SK-N-SH (cell line): ENCODE results near the gene ACVRL1. TPM values are rescaled to one million over a fixed set of nuclear protein-coding genes. Genes with fewer than 3 reads are reported as not detected.

Experiments used
- CTCF ChIA-PET: fragments of 300-600, 350-600 bp; formaldehyde crosslinking; extraction: SDS; loops from one replicate; lab custom pipeline; 2021; lab: Yijun Ruan, JAX
- POLR2A ChIA-PET: fragments of 350-600 bp; sonication (Branson Sonifier 250); formaldehyde crosslinking; extraction: SDS; loops from one replicate; lab custom pipeline; 2020; ENCODE audit warnings: antibody characterized with exemption, inconsistent platforms; lab: Yijun Ruan, JAX
- DNase-seq: peaks from one replicate; pipeline ENCODE4 v3.0.0; 2012
- H2AFZ ChIP-seq: fragments of 200-600 bp; sonication (generic); 2 replicates; pipeline ENCODE4 v1.8.1; 2016; ENCODE audit warnings: antibody characterized with exemption, mild to moderate bottlenecking, low read depth
- H3F3A ChIP-seq: fragments of 200-600 bp; sonication (generic); replicated peaks from 2 replicates; pipeline ENCODE3; 2016; ENCODE audit warnings: antibody characterized with exemption, mild to moderate bottlenecking; ENCODE audit not compliant: insufficient read depth
- H3K27ac ChIP-seq, 2 experiments: fragments of 200-500 bp in 1 of 2; fragments of 200-600 bp in 1 of 2; sonication (Bioruptor generic) in 1 of 2; sonication (generic), shearing (Covaris generic) in 1 of 2; 2 replicates each; pipeline versions ENCODE4 v1.5.1 to v1.6.1; 2014 to 2016; ENCODE audit warnings: low read depth in 2 of 2, inconsistent platforms in 1 of 2, low read length in 1 of 2, mild to moderate bottlenecking in 1 of 2, mixed read lengths in 1 of 2
- H3K27me3 ChIP-seq: fragments of 200-600 bp; sonication (generic), shearing (Covaris generic); 2 replicates; pipeline ENCODE4 v1.6.1; 2016; ENCODE audit warnings: mixed run types; ENCODE audit not compliant: insufficient read depth
- H3K36me3 ChIP-seq, 2 experiments: fragments of 200-500 bp in 1 of 2; fragments of 200-600 bp in 1 of 2; sonication (Bioruptor generic) in 1 of 2; sonication (generic) in 1 of 2; replicated peaks in 1 of 2; 2 replicates each; pipeline versions ENCODE3 to v1.5.1; 2014 to 2016; ENCODE audit warnings: low read length in 1 of 2, mild to moderate bottlenecking in 1 of 2; ENCODE audit not compliant: insufficient read depth in 2 of 2, control insufficient read depth in 1 of 2
- H3K4me1 ChIP-seq, 2 experiments: fragments of 200-500 bp in 1 of 2; fragments of 200-600 bp in 1 of 2; sonication (Bioruptor generic) in 1 of 2; sonication (generic), shearing (Covaris generic) in 1 of 2; 2 replicates each; pipeline versions ENCODE4 v1.5.1 to v1.6.1; 2014 to 2016; ENCODE audit warnings: low read depth in 1 of 2, low read length in 1 of 2, mixed run types in 1 of 2; ENCODE audit not compliant: insufficient read depth in 2 of 2, control insufficient read depth in 1 of 2
- H3K4me2 ChIP-seq: fragments of 200-600 bp; sonication (generic), shearing (Covaris generic); 2 replicates; pipeline ENCODE4 v1.6.1; 2017; ENCODE audit warnings: mixed run types
- H3K4me3 ChIP-seq, 2 experiments: fragments of 200-500 bp in 1 of 2; fragments of 200-600 bp in 1 of 2; sonication (Bioruptor generic) in 1 of 2; sonication (generic), shearing (Covaris generic) in 1 of 2; 2 replicates each; pipeline versions ENCODE4 v1.5.1 to v1.8.1; 2014 to 2016; ENCODE audit warnings: low read depth in 2 of 2, inconsistent platforms in 1 of 2, low read length in 1 of 2, mild to moderate bottlenecking in 1 of 2, mixed read lengths in 1 of 2, moderate library complexity in 1 of 2
- H3K79me2 ChIP-seq: fragments of 200-600 bp; sonication (generic); 2 replicates; pipeline ENCODE4 v1.8.1; 2017; ENCODE audit warnings: mild to moderate bottlenecking; ENCODE audit not compliant: insufficient read depth
- H3K9ac ChIP-seq: fragments of 200-600 bp; sonication (generic); 2 replicates; pipeline ENCODE4 v1.6.1; 2017; ENCODE audit warnings: mixed run types
- H3K9me2 ChIP-seq: fragments of 200-600 bp; sonication (generic); 2 replicates; pipeline ENCODE4 v1.6.1; 2017; ENCODE audit warnings: mixed run types
- H3K9me3 ChIP-seq: fragments of 200-600 bp; sonication (generic); 2 replicates; pipeline ENCODE4 v1.6.1; 2017; ENCODE audit warnings: mixed run types, mild to moderate bottlenecking, moderate library complexity
- H4K20me1 ChIP-seq: fragments of 200-600 bp; sonication (generic); 2 replicates; pipeline ENCODE4 v1.6.1; 2017; ENCODE audit warnings: mild to moderate bottlenecking, mixed run types; ENCODE audit not compliant: insufficient read depth
- CHD2 ChIP-seq: fragments of 150-350 bp; IDR thresholded peaks from 2 replicates; pipeline ENCODE4 v1.6.1; 2018; ENCODE audit warnings: low read length; ENCODE audit not compliant: partially characterized antibody
- CTCF ChIP-seq: fragments of 200-600 bp; sonication (generic); IDR thresholded peaks from 2 replicates; pipeline ENCODE4 v1.6.1; 2017; ENCODE audit warnings: antibody characterized with exemption, mild to moderate bottlenecking, moderate library complexity
- ELF1 ChIP-seq: IDR thresholded peaks from 2 replicates; pipeline ENCODE4 v1.4.0; 2012
- EZH2phosphoT487 ChIP-seq: fragments of 200-600 bp; sonication (generic); IDR thresholded peaks from 2 replicates; pipeline ENCODE4 v1.6.1; 2017; ENCODE audit warnings: low read depth, mixed run types, mild to moderate bottlenecking, antibody characterized with exemption, moderate library complexity, borderline replicate concordance
- GATA2 ChIP-seq: sonication (generic); formaldehyde crosslinking; IDR thresholded peaks from 2 replicates; pipeline ENCODE4 v1.5.0; 2020; ENCODE audit warnings: mild to moderate bottlenecking, missing genetic modification reagents
- MXI1 ChIP-seq: IDR thresholded peaks from 2 replicates; pipeline ENCODE4 v1.6.1; 2012; ENCODE audit warnings: mild to moderate bottlenecking, low read depth, low read length, improper control_type of control experiment
- PBX3 ChIP-seq: IDR thresholded peaks from 2 replicates; pipeline ENCODE4; 2012
- REST ChIP-seq: IDR thresholded peaks from 2 replicates; pipeline ENCODE4 v1.6.1; 2012; ENCODE audit warnings: mild to moderate bottlenecking, low read depth, low read length, moderate library complexity
- RXRA ChIP-seq: IDR thresholded peaks from 2 replicates; pipeline ENCODE4 v1.4.0; 2012; ENCODE audit warnings: low read depth, mild to moderate bottlenecking, borderline replicate concordance
- TEAD4 ChIP-seq: IDR thresholded peaks from 2 replicates; pipeline ENCODE4 v1.4.0; 2012; ENCODE audit warnings: mild to moderate bottlenecking, borderline replicate concordance; ENCODE audit not compliant: insufficient read depth
- USF1 ChIP-seq: IDR thresholded peaks from 2 replicates; pipeline ENCODE4 v1.4.0; 2012; ENCODE audit warnings: low read depth, borderline replicate concordance
- ZBTB33 ChIP-seq: IDR thresholded peaks from 2 replicates; pipeline ENCODE4 v1.4.0; 2012; ENCODE audit warnings: low read depth, borderline replicate concordance
- WGBS: methylation state at CpG from one replicate; pipeline ENCODE4 v1.1.6; 2017; ENCODE audit warnings: low lambda C conversion rate; 5-methylcytosine and 5-hydroxymethylcytosine counted together
- polyA plus RNA-seq, 3 experiments: library from polyadenylated mRNA; depleted of rRNA; stranded (reverse); fragments of >200 nt; gene quantifications; 2 replicates each; pipeline ENCODE4 v1.2.3, GENCODE V29; 2012

ACVRL1 gene
- polyA plus RNA-seq, 1 of the 3 experiments (the other 2 are of a cell fraction): 0.07 TPM

GRCh38 chr12:51925346-51926063 is 18.2 kb downstream of the ACVRL1 start:
- Histone ChIP-seq H3K79me2 (no peaks in the 10 kb centered on the region), H3K4me2 (no peak overlapping the region), H3K9me2 (no peaks in the 10 kb centered on the region), H3K36me3 (no peaks in the 10 kb centered on the region), H2AFZ (no peak overlapping the region), H3F3A (no peaks in the 10 kb centered on the region), H3K9ac (no peak overlapping the region), H4K20me1 (no peaks in the 10 kb centered on the region), H3K27ac (peak overlapping the region in 1 of 2 experiments; percentile 65; a peak in 1 of 4 replicates), H3K4me3 (no peak overlapping the region), H3K4me1 (peaks cover 0 to 27% of the 10 kb centered on the region in 2 experiments; a peak in 1 of 4 replicates), H3K9me3 (no peaks in the 10 kb centered on the region), H3K27me3 (no peaks in the 10 kb centered on the region)
- TF ChIP-seq EZH2phosphoT487 (no peak), PBX3 (no peak), GATA2 (CRISPR knock-in tag) (peak; percentile 45; the same call in 1 of the 2 replicates)
- POLR2A ChIA-PET: no interaction called here
- no peak for DNase-seq
- CTCF ChIA-PET: interaction anchor here (0.8 to 10.1 kb wide), 11 partner anchors 8 to 105 kb away, joined by 3 to 55 read pairs (median 8); no protein-coding TSS in a partner anchor
- WGBS: 63% methylated on average over 3 of the region's 3 CpGs

GRCh38 chr12:51926064-51926632 is 18.8 kb downstream of the ACVRL1 start:
- H3F3A ChIP-seq: no peaks in the 10 kb centered on the region
- H3K27me3 ChIP-seq: no peaks in the 10 kb centered on the region
- no peak overlapping the region for H3K4me3 ChIP-seq
- H2AFZ ChIP-seq: no peak overlapping the region
- no peaks in the 10 kb centered on the region for H4K20me1 ChIP-seq
- no peak overlapping the region for H3K9ac ChIP-seq
- no peaks in the 10 kb centered on the region for H3K79me2 ChIP-seq
- CTCF ChIA-PET: interaction anchor here (0.6 to 10.1 kb wide), 13 partner anchors 9 to 104 kb away, joined by 3 to 55 read pairs (median 5); no protein-coding TSS in a partner anchor
- H3K4me2 ChIP-seq: no peak overlapping the region
- H3K4me1 ChIP-seq: peaks cover 0 to 21% of the 10 kb centered on the region in 2 experiments; a peak in 1 of 4 replicates
- no peak for DNase-seq
- no peaks in the 10 kb centered on the region for H3K9me3 ChIP-seq
- whole genome bisulfite sequencing: 79% methylated on average over 8 of the region's 8 CpGs
- H3K36me3 ChIP-seq: no peaks in the 10 kb centered on the region
- peak overlapping the region in 1 of 2 experiments; percentile 65; a peak in 1 of 4 replicates for H3K27ac ChIP-seq
- POLR2A ChIA-PET: no interaction called here
- H3K9me2 ChIP-seq: no peaks in the 10 kb centered on the region
- TF ChIP-seq ELF1: no peak
- TF ChIP-seq USF1: no peak
- TF ChIP-seq ZBTB33: no peak
- TF ChIP-seq REST: no peak
- no peak for TF ChIP-seq PBX3
- no peak for TF ChIP-seq EZH2phosphoT487
- no peak for TF ChIP-seq RXRA
- no peak for TF ChIP-seq CHD2
- no peak for TF ChIP-seq MXI1
- no peak for TF ChIP-seq CTCF
- no peak for TF ChIP-seq TEAD4
